GM19463 (cell line): ENCODE measurements around the gene HOXB8.

Experiments
- ATAC-seq: cut with Tn5 transposase; IDR thresholded peaks from one replicate; pipeline ENCODE4 v1.9.1; 2021; ENCODE audit warnings: mild to moderate bottlenecking, moderate library complexity; ENCODE audit not compliant: unreplicated experiment

HOXB8 gene

DNA sequence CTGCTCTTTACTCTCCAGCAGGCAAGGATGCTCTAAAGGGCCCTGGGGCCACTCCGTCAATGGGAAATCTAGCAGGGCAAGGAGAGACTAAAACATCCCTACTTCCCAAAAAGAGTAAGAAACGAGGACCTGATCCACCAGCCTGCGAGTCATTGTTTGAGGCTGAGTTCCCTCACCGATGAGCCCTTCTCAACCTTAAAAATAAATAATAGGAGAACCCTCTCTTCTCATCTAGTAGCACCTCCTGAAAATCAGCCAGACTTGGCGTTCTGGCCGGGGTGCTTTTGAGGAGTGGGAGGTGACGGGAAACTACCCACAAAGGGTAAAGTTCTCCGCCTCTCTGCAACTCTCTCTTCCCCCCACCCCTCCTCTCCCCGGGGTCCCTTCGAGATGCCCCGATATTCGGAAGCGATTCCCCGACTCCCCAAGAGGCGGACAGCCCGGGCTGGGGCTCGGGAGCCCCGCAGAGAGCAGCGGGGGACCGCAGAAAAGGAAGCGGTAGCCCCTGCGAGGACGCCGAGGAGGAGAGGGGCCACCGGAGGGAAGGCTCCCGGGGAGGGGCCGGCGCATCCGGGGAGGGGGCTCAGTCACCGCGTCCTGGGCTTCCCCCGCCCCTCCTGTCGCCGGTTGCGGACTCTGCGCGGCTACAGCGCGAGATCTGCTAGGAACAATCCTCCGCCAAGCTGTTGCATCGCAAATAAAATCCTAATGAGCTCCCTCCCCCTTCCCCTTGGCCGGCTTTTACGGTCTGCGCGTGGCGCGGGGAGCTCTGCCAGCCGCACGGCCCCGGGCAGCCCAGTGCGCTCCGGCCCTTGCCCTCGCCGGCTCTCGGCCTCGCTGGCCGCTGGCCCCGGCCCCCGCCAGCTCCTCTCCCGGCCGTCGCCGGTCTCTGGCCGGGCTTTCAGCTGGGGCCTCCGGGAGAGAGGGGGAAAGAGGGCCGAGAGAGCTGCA is 9.7 kb upstream of the HOXB8 start:
- ATAC-seq: no peak

DNA sequence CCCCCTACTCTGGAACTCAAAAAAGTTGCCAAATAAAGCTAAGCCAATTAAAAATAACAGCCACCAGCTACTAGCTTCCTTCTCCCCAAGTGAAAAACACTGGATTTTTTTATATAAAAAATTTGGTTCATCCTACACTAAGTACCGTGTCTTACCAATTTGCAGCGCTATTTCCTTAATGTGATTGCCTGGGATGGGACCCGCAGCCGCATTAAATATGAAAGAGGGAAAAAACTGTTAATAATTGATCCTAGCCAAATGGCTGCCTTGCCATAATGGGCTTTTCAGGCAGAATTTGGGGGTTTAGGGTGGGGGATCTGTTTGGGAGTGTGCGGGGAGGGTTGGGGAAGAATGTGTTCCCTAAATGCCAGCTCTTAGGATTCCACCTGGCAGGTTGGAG is 9.0 kb upstream of the HOXB8 start:
- ATAC-seq: no peak

DNA sequence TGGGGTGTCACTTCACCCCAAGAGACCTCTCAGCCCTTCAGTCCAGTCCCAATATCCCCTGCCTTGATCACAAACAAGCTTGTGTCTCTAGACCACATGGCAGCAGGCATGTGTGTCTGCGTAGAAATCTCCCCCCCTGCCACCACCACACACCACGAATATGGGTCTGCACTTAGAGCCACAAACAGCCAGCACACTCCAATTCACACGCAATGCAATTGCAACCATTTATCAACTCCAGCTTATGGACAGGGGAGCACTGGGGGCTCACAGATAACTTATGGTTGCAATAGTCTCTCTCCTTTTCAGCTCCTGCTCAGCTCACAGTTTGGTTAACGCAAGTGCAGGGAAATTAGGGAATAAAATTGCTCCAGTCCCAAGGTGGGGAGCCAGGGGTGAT is 8.5 kb upstream of the HOXB8 start:
- no peak for ATAC-seq

DNA sequence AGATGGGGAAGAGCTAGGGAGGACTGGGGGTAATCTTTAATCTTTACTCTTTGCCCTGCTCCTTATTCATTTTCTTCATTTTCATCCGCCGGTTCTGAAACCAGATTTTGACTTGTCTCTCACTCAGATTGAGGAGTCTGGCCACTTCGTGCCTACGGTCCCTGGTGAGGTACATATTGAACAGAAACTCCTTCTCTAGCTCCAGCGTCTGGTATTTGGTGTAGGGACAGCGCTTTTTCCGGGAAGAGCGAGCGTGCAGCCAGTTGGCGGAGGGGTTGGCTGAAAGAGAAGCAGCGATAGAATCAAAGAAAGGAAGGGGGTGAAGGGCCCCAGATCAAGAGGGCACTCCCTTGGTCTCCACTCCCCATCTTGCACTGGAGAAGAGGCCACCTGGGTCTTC is 7.8 kb upstream of the HOXB8 start:
- no peak for ATAC-seq

DNA sequence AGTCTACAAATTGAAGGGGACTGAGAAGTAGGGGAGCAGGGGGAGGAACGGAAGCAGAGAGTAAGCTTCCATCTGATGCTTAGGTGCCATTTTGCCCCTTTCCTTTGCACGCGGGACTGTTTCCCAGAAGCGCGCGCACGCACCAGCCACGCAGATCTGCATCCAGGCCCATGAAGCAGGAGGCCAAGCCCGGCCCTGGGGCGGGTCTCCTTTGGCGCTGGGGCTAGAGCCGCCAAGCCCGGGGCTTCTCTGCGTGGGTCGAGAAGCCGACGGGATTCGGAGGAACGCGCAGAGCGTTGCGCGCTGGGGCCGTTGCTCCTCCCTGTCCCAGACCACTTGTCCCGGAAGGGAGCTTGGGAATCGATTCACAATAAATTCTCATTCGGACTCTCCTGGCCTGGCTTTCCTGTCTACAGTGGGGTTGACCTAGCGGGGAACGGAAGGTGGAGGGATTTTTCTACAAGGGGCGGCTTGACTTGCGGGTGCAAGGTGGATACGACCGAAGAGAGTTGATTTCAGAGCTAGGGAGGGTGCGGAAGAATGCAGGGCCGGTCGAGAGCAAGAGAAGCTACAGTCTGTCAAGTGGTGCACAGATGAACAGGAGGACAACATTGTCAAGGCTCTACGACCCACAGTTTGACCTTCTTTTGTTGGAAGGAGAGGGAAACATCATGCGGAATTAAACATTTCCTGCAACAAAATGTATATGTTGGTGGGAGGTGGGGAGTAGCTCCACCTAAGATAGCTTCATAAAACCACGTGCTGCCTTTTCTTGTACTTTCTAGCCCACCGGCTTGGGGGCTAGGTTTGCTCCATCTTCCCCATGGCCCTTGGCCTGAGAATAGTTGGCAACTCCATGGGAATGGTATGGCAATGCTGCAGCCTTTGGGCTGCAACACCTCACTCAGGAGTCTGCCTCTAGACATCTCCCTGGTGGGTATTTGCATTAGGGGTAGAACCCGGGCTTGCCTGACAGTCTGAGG is 6.6 kb upstream of the HOXB8 start:
- no peak for ATAC-seq

DNA sequence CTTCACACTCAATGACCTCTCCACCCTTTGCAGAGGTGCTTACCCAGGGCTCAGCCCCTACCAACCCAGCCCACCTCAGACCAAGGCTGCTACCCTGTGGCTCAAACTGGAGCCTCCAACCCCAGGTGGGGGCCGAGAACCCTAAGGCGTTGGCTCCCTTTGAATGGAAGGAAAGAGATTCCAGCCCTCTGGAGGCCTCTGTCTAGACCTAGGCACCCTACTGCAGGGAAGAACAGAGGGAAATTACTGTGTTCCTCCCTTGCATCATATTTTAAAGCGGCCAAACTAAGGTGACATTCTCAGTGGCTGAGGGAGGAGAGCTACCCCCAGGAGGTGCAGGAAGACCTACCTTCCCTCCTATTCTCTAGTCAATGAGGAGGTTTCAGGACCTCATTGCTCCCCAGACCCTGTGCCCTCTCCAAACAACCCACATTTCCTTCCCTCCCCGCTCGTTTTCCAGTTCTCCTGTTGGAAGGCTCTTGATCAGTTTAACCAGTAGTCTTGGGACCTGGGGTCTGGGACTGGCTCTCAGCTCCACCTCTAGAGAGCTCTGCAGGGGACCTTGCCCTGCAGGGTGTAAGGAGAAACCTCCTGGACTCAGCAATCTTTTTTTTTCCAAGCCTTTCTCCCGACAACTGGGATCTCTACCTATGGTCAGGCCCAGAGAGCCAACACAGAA is 5.5 kb upstream of the HOXB8 start:
- no peak for ATAC-seq

DNA sequence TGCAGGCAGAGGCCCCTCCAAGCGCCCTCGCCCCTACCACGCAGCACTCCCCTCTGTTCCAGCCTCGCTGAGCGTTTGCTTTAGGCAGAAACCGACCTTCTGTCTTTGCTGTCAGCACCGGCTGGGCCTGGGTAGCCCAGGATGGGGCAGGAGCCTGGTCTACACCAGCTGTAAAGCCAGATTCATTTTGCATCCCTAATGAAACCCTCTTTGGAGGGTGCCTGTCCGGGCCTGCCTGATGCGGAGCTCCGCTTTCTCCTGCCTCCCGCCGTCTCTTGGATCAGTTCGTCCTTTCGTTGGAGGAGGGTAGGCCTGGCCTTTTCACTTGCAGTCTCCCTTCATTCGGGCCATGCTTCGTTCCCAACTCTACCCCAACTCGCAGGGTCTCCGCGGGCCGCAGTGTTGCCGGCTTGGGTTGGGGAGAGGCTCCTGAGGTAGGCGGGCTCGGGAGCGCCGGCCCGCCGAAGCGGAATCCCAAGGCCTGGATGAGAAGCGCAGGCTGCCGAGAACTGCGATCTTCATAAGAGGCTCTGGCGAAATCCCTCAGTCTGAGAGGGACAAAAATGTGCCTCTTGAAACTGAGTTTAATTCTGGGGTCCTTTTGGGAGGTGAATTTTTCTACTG is 4.8 kb upstream of the HOXB8 start:
- ATAC-seq: no peak

DNA sequence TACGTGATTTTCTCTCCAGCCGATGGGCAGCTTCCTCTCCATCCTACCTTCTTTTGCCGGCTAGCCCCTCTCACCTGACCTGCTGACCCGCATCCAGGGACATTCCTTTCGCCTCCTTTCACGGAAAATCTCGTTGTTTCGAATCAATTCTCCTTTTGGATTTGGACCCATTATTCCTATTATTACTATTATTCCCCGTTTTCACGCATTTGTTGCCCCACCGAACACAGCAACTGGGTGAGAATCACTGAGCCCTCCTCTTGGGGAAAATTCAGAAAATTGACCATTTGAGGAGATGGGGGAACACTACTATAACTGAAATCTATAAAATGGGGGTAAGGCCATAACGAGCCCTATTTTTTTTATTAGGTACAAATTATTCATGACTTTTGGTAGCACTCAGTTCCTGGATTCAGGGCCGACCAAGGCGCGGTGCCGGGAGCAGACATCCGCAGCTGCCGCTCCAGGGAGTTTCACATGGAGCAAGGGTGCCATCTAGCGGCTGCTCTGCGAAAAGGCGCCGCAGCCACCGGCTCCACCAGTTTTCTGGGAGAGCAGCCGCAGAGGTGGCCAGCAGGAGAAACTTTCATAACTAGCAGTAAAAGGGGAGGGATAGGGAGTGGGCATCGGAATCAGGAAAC is 3.3 kb upstream of the HOXB8 start:
- no peak for ATAC-seq

DNA sequence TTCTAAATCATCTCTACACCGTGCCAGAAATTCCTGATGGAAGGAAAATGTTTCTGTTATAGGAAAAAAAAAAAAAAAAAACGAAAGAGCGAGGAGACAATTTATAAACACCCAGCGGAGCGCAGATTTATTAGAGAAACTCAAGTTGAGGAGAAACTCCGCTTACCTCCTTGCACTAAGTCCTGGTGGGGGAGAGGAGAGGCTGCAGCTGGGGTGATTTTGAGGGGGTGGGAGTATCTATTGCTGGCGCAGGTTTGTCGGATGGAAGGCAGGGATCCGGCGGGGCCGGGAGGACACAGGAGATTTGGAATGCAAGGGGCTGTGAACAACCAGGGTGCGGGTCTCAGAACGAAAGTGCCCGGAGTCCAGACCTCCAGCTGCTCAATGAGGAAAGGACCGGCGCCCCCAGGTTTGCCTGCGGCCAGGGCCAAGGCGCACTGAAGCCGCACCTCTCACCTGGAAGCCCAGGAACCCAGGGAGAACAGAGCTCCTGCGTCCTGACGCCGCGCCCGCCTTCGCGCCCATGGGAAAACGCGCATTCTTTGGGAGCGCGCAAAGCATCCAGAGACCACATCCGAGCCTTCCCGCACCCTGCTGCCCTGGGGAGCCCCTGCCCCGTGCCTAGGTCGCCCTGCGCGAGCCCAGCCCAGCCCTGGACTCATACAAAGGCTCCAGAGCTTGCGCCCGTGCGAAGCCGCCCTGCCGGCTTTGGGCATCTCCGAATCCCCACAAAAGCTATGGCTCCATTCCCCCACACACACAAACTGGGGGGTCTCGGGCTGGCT is 2.6 kb upstream of the HOXB8 start:
- ATAC-seq: no peak

DNA sequence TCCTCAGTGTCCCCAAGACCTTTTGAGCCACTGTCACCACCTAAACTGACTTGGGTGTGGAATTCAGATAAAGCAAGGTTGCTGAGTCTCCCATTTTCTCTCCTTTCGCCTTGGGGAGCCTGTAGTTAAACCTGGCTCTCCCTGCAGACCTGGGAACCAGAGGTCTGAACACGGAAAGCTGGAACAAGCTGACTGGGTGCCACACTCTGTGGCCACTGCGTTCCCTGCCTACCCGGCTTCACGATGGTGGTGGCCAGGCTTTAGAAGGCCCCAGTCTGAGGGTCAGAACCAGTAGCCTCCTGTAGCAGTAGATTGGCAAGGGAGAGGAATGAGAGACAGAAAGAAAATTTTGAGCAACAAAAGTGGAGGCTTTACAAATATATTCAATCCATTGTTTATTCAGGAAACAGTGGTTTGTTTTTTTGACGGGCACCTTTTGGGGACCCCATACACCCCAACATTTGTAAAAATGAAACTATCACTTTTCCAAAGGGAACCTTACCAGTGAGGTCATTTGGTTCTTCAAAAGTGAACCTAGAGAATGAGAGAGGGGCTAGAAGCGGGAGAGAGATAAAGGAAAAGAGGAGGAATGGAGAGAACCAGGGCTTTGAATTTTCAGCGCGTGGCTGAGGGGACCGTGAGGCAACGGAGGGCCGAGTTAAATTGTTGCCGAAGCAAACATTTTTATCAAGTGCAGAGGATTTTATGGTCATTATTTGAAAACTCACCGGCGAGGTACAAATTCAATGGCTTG is 1.8 kb upstream of the HOXB8 start:
- ATAC-seq: no peak

DNA sequence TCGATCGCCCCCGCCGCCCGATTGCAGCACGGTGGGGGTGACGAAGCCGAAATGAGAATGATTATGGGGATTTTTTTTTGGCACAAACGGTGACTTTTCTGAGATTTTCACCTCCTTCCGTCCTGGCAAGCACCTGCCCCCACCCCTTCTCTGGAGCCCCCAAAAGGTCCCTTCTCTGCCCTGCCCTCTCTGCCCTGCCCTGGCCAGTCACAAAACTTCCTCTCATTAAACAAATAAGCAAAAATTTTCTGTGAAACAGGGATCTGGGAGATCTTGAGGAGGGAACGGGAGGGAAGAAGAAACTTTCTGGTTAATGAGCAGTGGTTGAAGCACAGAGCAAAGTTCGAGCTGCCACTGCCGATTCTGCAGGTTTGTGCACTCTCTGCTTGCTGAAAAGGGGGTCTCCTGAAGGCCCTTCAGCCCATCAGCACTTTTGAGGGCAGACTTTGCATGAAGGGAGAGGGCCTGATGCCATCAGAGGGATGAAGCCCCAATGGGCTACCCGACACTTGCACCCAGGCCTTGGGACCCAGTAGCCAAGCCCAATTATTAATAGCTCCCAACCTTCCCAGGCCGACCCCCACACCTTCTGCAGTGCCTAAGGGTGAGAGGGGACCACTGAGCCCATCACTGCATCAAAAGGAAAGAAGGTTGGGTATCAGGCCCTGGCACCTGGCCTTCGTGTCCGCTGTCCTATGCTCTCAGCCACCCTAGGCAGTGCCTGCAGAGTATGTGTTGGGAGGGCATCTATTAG is 1.0 kb upstream of the HOXB8 start:
- ATAC-seq: no peak

DNA sequence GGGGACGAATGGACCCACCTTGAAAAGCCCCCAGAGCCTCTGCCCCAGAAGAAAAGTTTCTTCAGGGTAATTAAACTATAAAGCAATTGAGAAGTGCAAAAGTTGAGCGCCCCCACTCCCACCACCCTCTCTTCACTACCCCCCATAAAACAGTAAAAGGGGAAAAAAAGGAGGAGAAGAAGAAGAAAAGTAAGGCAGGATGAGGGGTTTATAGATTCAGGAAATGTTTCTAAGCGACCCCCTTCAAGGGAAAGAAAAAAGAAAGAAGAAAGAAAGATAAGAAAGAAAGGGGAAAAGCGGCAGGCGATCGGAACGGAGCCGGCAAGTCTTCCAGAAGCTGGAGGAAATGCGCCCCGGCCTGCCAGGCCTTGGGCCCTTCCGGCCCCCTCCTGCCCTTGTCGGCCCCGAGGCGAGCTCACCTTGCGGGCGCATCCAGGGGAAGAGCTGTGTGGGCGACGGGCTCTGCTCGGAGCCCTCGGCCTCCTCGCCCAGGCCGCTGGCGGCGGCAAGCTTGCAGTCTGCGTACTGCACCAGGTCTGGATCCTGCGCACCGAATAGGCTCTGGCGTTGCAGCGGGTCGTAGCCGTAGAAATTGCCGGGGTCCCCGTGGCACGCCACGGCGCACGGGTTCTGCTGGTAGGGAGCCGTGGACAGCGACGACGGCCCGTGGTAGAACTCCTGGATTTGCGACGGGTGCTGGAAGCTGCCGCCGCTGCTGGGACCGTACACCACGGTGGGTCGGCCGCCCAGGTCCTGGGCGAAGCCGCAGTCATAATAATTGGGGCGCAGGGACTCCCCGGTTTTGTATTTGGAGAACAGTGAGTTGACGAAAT is 1.0 kb downstream of the HOXB8 start:
- no peak for ATAC-seq

DNA sequence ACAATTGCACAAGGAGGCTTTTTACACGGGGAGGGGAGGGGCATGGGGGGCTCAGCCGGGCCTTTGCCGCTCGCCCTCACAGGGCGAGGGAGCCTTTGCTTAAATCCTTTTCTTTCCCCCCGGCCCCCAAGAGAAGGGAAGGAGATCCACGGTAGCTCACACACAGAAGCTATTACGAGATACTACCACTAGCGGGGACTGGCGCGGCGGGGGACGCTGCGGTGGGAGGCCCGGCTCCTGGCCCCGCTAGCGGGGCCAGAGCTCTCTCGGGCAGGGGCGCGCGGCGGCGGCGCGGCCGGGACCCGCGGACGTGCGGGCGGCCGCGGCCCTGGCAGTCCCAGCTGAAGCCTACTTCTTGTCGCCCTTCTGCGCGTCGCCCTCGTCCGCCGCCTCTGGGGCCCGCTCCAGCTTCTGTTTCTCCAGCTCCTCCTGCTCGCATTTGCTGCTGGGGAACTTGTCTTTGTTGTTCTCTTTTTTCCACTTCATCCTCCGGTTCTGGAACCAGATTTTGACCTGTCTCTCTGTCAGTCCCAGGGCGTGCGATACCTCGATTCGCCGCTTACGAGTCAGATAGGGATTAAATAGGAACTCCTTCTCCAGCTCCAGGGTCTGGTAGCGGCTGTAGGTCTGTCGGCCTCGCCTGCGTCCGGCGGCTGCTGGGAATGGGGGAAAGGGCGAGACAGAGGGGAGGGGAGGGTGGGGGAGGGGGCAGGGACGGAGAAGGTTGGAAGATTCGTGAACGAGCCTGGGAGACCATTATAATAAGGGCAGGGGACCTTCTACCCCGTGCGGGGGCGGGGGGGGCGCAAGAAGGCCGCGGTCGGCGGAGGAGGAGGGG is 2.0 kb downstream of the HOXB8 start:
- ATAC-seq: no peak

DNA sequence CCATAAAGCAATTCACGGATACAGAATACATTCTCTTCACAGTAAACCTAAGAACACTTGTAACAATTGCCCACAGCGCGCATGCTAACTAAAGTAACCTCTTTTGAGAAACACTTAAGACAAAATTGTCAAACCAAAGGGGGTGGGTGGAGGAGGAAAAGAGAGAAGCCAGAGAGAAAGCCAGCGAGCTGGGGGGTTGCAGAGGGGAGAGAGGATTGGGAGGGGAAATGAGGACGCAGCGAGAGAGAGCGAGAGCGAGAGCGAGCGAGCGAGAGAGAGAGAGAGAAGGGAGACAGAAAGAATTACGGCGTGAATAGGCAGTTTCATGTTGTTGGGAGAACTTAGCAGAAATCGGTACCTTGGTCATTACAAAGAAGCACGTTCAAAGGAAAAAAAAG is 2.6 kb downstream of the HOXB8 start:
- ATAC-seq: no peak

DNA sequence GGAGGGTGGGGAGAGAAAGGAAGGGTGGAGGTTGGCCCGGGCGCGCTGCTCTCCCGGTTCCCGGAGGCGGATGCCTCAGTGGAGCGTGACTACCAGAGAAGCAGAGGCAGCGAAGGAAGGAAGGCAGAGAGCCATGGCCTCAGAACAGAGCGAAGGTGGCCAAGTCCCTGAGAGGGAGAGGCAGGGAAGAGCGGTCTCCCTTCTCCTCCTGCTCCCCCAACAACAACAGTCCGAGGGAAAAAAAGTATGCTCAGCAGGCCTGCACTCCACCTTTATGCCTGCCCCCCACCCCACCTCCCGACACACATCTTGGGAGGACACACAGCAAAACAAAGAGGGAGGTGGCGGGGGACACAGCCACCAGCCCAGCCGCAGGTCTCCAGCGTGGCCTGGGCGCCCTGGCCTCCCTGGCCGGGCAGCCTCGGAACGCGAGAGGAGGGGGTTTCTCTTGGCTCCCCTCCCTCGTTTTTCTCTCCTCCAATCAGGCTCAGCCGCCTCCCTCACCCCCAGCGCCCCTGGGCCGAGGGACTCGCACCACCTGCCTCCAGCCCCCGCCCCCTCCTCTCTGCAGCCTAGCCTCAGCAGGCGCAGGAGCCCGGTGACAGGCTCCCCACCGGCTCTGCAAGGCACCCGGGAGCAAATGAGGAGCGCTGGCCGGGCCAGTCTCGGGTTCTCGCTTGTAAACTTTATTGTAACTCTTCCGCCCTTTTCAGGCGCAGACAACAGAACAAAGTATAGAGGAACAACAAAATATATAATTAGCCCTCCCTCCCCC is 3.2 kb downstream of the HOXB8 start:
- no peak for ATAC-seq
